Measurements from ENCODE around the gene IQGAP2. TPM values are rescaled to one million over a fixed set of nuclear protein-coding genes. Genes with fewer than 3 reads are reported as not detected.

The IQGAP2 gene
- total RNA-seq, 1 donor = 0.36 TPM

GRCh38 chr5:76660360-76660759, 257.3 kb downstream of the IQGAP2 start:
- H3K4me2 ChIP-seq (ENCODE audit: insufficient read depth, low read length) = no peak overlapping the region
- H3K27me3 ChIP-seq (ENCODE audit: insufficient read depth, low read length) = peaks cover 5% of the 10 kb centered on the region
- no peaks in the 10 kb centered on the region for H3K4me1 ChIP-seq (ENCODE audit: insufficient read depth, low read length)
- no peak overlapping the region for H3K27ac ChIP-seq (ENCODE audit: low read depth, low read length)
- H3K9me3 ChIP-seq (ENCODE audit: low read depth, low read length) = no peaks in the 10 kb centered on the region
- DNase-seq (ENCODE audit: insufficient read length, low spot score, missing footprints) = no peak
- TF ChIP-seq CTCF (IDR thresholded peaks at IDR 0.05; ENCODE audit: extremely low read depth, low read depth, low read length) = no peak
- no peaks in the 10 kb centered on the region for H3K79me2 ChIP-seq (ENCODE audit: insufficient read depth, low read length)
- H4K20me1 ChIP-seq (ENCODE audit: insufficient read depth, low read length) = no peaks in the 10 kb centered on the region
- no peak overlapping the region for H3K4me3 ChIP-seq (ENCODE audit: insufficient read depth, low read length)
- H3K36me3 ChIP-seq (ENCODE audit: insufficient read depth, low read length) = no peaks in the 10 kb centered on the region
- no peak overlapping the region for H2AFZ ChIP-seq (ENCODE audit: low read length)

GRCh38 chr5:76662521-76662920, 259.4 kb downstream of the IQGAP2 start:
- Histone ChIP-seq H4K20me1 (ENCODE audit: insufficient read depth, low read length) (no peaks in the 10 kb centered on the region), H3K4me2 (ENCODE audit: insufficient read depth, low read length) (no peak overlapping the region), H3K36me3 (ENCODE audit: insufficient read depth, low read length) (no peaks in the 10 kb centered on the region), H3K9me3 (ENCODE audit: low read depth, low read length) (no peaks in the 10 kb centered on the region), H2AFZ (ENCODE audit: low read length) (no peak overlapping the region), H3K27me3 (ENCODE audit: insufficient read depth, low read length) (peaks cover 5% of the 10 kb centered on the region), H3K4me1 (ENCODE audit: insufficient read depth, low read length) (no peaks in the 10 kb centered on the region), H3K27ac (ENCODE audit: low read depth, low read length) (no peak overlapping the region), H3K4me3 (ENCODE audit: insufficient read depth, low read length) (no peak overlapping the region), H3K79me2 (ENCODE audit: insufficient read depth, low read length) (no peaks in the 10 kb centered on the region)
- no peak for DNase-seq (ENCODE audit: insufficient read length, low spot score, missing footprints)
- no peak for TF ChIP-seq CTCF (IDR thresholded peaks at IDR 0.05; ENCODE audit: extremely low read depth, low read depth, low read length)

- TF ChIP-seq CTCF (IDR thresholded peaks at IDR 0.05; ENCODE audit: extremely low read depth, low read depth, low read length) = no peak
- no peaks in the 10 kb centered on the region for H3K4me1 ChIP-seq (ENCODE audit: insufficient read depth, low read length)
- H3K79me2 ChIP-seq (ENCODE audit: insufficient read depth, low read length) = no peaks in the 10 kb centered on the region
- H3K4me3 ChIP-seq (ENCODE audit: insufficient read depth, low read length) = no peak overlapping the region
- no peak overlapping the region for H3K4me2 ChIP-seq (ENCODE audit: insufficient read depth, low read length)
- no peak overlapping the region for H2AFZ ChIP-seq (ENCODE audit: low read length)
- no peaks in the 10 kb centered on the region for H3K9me3 ChIP-seq (ENCODE audit: low read depth, low read length)
- H3K27ac ChIP-seq (ENCODE audit: low read depth, low read length) = no peak overlapping the region
- DNase-seq (ENCODE audit: insufficient read length, low spot score, missing footprints) = no peak
- H3K36me3 ChIP-seq (ENCODE audit: insufficient read depth, low read length) = no peaks in the 10 kb centered on the region
- peaks cover 5% of the 10 kb centered on the region for H3K27me3 ChIP-seq (ENCODE audit: insufficient read depth, low read length)
- no peaks in the 10 kb centered on the region for H4K20me1 ChIP-seq (ENCODE audit: insufficient read depth, low read length)
These were observed 260.5 kb downstream of the IQGAP2 start for GRCh38 chr5:76663573-76663972.

- Histone ChIP-seq H3K27ac (ENCODE audit: low read depth, low read length) (no peak overlapping the region), H3K27me3 (ENCODE audit: insufficient read depth, low read length) (peaks cover 5% of the 10 kb centered on the region), H3K79me2 (ENCODE audit: insufficient read depth, low read length) (no peaks in the 10 kb centered on the region), H3K9me3 (ENCODE audit: low read depth, low read length) (no peaks in the 10 kb centered on the region), H3K4me1 (ENCODE audit: insufficient read depth, low read length) (no peaks in the 10 kb centered on the region), H4K20me1 (ENCODE audit: insufficient read depth, low read length) (no peaks in the 10 kb centered on the region), H3K36me3 (ENCODE audit: insufficient read depth, low read length) (no peaks in the 10 kb centered on the region), H3K4me3 (ENCODE audit: insufficient read depth, low read length) (no peak overlapping the region), H2AFZ (ENCODE audit: low read length) (no peak overlapping the region), H3K4me2 (ENCODE audit: insufficient read depth, low read length) (no peak overlapping the region)
- DNase-seq (ENCODE audit: insufficient read length, low spot score, missing footprints) = no peak
- no peak for TF ChIP-seq CTCF (IDR thresholded peaks at IDR 0.05; ENCODE audit: extremely low read depth, low read depth, low read length)
These were observed 261.0 kb downstream of the IQGAP2 start for GRCh38 chr5:76664079-76664478.

Data from osteoblast (primary cell).